Measurements from ENCODE around the gene PLCH2. TPM values are rescaled to one million over a fixed set of nuclear protein-coding genes. Genes with fewer than 3 reads are reported as not detected.

The PLCH2 gene
- total RNA-seq, 1 experiment from 2014 or later: 123 TPM

DNA sequence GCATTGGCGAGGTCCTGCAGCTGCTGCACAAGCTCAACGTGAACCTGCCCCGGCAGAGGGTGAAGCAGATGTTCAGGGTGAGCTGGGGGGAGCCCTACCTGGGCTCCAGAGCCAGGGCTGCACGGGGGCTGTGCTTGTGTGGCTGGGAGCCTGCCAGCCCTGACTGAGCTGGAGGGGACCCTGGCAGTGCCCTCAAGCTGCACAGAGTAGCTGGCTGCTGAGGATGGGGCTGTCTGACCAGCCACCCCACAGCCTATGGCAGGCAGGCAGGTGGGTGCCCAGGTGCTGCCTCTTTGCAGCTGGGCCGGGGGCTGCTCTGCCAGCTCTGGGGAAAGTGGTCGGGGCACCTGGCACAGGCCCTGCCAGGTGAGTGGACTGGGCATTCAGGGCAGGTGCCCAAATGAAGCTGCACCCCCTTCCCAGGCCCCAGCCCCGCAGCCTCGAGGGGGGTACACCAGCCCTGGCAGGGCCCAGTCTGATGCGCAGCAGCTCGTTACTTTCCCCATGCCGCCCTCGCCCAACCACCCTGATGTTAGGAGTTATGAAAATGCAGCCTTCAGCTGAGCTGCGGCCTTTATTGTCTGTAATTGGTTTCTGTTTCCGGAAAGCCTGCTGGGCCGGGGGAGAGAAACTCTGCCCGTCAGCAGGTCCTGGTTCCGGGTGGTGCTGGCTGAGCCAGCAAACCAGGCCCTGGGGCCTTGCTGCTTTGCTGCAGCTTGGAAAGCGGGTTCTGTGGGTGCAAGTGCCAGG is 4.3 kb downstream of the PLCH2 start:
- no TSS peak for BruUV-seq (replicated peaks)
- H3K4me3 Mint-ChIP-seq (ENCODE audit: unreplicated experiment): no peak overlapping the region
- H3K36me3 Mint-ChIP-seq (ENCODE audit: insufficient read depth, unreplicated experiment): peaks cover 16% of the 10 kb centered on the region
- H3K27me3 Mint-ChIP-seq (ENCODE audit: insufficient read depth, unreplicated experiment): no peaks in the 10 kb centered on the region
- CTCF ChIA-PET: interaction anchor here (0.8 kb wide), 1 partner anchor 66 kb away, joined by 4 read pairs; no protein-coding TSS in a partner anchor
- POLR2A ChIA-PET: interaction anchor here (0.5 to 1.3 kb wide), 3 partner anchors 14 to 67 kb away, joined by 3 to 4 read pairs (median 4); no protein-coding TSS in a partner anchor
- intact Hi-C loops (cut with micrococcal nuclease): no loop called here
- H3K4me1 Mint-ChIP-seq (ENCODE audit: insufficient read depth, unreplicated experiment): no peaks in the 10 kb centered on the region
- no peak overlapping the region for H3K27ac Mint-ChIP-seq (ENCODE audit: low read depth, unreplicated experiment)
- no peaks in the 10 kb centered on the region for H3K9me3 Mint-ChIP-seq (ENCODE audit: unreplicated experiment)
- TF ChIP-seq, protein P1, sequence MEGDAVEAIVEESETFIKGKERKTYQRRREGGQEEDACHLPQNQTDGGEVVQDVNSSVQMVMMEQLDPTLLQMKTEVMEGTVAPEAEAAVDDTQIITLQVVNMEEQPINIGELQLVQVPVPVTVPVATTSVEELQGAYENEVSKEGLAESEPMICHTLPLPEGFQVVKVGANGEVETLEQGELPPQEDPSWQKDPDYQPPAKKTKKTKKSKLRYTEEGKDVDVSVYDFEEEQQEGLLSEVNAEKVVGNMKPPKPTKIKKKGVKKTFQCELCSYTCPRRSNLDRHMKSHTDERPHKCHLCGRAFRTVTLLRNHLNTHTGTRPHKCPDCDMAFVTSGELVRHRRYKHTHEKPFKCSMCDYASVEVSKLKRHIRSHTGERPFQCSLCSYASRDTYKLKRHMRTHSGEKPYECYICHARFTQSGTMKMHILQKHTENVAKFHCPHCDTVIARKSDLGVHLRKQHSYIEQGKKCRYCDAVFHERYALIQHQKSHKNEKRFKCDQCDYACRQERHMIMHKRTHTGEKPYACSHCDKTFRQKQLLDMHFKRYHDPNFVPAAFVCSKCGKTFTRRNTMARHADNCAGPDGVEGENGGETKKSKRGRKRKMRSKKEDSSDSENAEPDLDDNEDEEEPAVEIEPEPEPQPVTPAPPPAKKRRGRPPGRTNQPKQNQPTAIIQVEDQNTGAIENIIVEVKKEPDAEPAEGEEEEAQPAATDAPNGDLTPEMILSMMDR (IDR thresholded peaks at IDR 0.05; ENCODE audit: unreplicated experiment): no peak
- no peak for DNase-seq (ENCODE audit: unreplicated experiment)

DNA sequence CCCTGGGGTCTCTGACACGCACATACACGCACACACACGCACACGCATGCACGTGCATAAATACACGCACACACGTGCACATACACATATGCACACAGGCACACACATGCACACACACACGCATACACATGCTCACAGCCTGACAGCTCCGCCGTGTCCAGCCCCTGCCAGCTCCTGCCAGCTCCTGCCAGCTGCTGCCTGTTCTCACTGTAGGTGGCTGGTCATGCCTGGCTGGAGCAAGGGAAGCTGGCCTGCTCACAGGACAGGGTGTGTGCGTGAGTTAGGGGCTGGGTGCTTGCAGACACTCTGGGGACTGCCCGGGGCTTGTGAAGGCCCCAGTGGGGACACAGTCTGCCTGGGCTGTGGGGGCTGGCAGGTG is 4.9 kb downstream of the PLCH2 start:
- H3K36me3 Mint-ChIP-seq (ENCODE audit: insufficient read depth, unreplicated experiment): peaks cover 16% of the 10 kb centered on the region
- TF ChIP-seq, protein P1 (IDR thresholded peaks at IDR 0.05; ENCODE audit: unreplicated experiment): no peak
- H3K27me3 Mint-ChIP-seq (ENCODE audit: insufficient read depth, unreplicated experiment): no peaks in the 10 kb centered on the region
- intact Hi-C loops (cut with micrococcal nuclease): no loop called here
- no peak overlapping the region for H3K4me3 Mint-ChIP-seq (ENCODE audit: unreplicated experiment)
- no peak overlapping the region for H3K27ac Mint-ChIP-seq (ENCODE audit: low read depth, unreplicated experiment)
- H3K9me3 Mint-ChIP-seq (ENCODE audit: unreplicated experiment): no peaks in the 10 kb centered on the region
- ChIA-PET CTCF (no interaction called here), POLR2A (interaction anchor here (1.3 kb wide), 1 partner anchor 53 kb away, joined by 4 read pairs; no protein-coding TSS in a partner anchor)
- DNase-seq (ENCODE audit: unreplicated experiment): no peak
- H3K4me1 Mint-ChIP-seq (ENCODE audit: insufficient read depth, unreplicated experiment): no peaks in the 10 kb centered on the region
- no TSS peak for BruUV-seq (replicated peaks)

DNA sequence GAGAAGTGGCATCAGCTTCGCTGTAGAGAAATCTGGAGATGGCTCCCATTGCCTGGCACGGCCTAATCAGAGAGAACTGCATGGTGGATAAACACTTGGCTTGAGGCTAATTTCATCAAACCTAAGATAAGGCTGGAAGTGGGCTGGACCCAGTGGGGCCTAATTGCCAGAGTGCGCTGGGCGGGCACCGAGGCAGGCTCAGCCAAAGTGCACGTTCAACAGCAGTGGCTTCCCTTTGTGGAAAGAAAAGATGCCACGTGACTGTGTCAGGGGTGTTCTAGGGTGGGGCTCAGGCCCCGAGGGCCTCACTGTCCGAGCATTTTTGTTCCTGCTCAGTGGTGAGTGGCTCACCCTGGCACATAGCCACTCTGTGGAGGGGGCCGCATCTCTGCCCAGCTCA is 5.8 kb downstream of the PLCH2 start:
- BruUV-seq (replicated peaks): no TSS peak
- no peaks in the 10 kb centered on the region for H3K9me3 Mint-ChIP-seq (ENCODE audit: unreplicated experiment)
- CTCF ChIA-PET: no interaction called here

DNA sequence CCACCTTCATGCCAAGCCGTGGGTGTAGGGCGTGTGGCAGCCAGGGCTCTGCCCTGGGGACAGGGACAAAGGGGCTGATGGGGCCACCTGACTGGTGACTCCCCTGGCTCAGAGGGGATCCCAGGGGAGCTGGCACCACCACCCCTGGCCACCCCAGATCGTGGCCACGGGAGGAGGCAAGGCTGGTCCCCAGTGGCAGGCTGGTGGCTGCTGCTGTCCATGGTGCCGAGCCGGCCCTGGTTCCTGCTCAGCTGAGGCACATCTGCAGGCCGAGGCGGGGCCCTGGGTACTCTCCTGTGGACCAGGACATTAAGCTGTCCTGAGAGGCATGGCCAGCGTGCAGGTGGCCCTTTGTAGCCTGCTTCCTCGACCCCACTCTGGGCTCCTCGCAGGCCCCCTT is 6.5 kb downstream of the PLCH2 start:
- Mint-ChIP-seq H3K9me3 (ENCODE audit: unreplicated experiment) (peaks cover under 1% of the 10 kb centered on the region), H3K4me3 (ENCODE audit: unreplicated experiment) (no peak overlapping the region), H3K27me3 (ENCODE audit: insufficient read depth, unreplicated experiment) (no peaks in the 10 kb centered on the region), H3K27ac (ENCODE audit: low read depth, unreplicated experiment) (no peak overlapping the region), H3K36me3 (ENCODE audit: insufficient read depth, unreplicated experiment) (peaks cover 30% of the 10 kb centered on the region), H3K4me1 (ENCODE audit: insufficient read depth, unreplicated experiment) (no peaks in the 10 kb centered on the region)
- ChIA-PET CTCF (no interaction called here), POLR2A (no interaction called here)
- TF ChIP-seq, protein P1 (IDR thresholded peaks at IDR 0.05; ENCODE audit: unreplicated experiment): no peak
- intact Hi-C loops (cut with micrococcal nuclease): no loop called here
- no TSS peak for BruUV-seq (replicated peaks)
- DNase-seq (ENCODE audit: unreplicated experiment): no peak

More for the DNA sequence above, 5.8 kb downstream of the PLCH2 start:
- H3K27me3 Mint-ChIP-seq (ENCODE audit: insufficient read depth, unreplicated experiment): no peaks in the 10 kb centered on the region
- no peak for DNase-seq (ENCODE audit: unreplicated experiment)
- no peaks in the 10 kb centered on the region for H3K4me1 Mint-ChIP-seq (ENCODE audit: insufficient read depth, unreplicated experiment)
- H3K27ac Mint-ChIP-seq (ENCODE audit: low read depth, unreplicated experiment): no peak overlapping the region
- intact Hi-C loops (cut with micrococcal nuclease): no loop called here
- POLR2A ChIA-PET: no interaction called here
- H3K4me3 Mint-ChIP-seq (ENCODE audit: unreplicated experiment): no peak overlapping the region
- H3K36me3 Mint-ChIP-seq (ENCODE audit: insufficient read depth, unreplicated experiment): peaks cover 23% of the 10 kb centered on the region
- TF ChIP-seq, protein P1 (IDR thresholded peaks at IDR 0.05; ENCODE audit: unreplicated experiment): no peak

Data from MCF 10A (cell line).